COLO829 (cell line): Measurements from ENCODE around the gene KATNAL1.
A peak's percentile ranks its signal among the peaks of the same experiment; 100 is the strongest.

Experiments used
- DNase-seq: peaks from one replicate; pipeline ENCODE4 v3.0.0; 2012; ENCODE audit warnings: low spot score

The KATNAL1 gene

DNA sequence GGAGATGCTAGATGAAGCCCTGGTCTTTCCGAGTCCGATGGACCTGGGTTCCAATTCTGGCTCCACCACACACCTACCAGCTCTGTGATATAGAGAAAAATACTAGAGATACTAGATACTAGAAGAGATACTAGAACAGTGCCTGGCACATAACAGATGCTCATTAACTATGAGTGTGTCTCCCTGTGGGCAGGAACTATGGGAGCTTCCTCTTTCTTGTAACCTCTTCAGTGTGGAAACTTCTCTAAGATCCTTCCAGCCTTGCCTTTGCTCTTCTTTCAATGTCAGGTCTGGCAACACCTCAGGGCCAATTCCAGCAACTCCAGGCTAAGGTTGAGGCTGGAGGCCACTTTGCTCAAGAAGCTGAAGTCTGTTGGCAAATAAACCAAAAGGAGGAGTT is 143.9 kb downstream of the KATNAL1 start:
- no peak for DNase-seq

DNA sequence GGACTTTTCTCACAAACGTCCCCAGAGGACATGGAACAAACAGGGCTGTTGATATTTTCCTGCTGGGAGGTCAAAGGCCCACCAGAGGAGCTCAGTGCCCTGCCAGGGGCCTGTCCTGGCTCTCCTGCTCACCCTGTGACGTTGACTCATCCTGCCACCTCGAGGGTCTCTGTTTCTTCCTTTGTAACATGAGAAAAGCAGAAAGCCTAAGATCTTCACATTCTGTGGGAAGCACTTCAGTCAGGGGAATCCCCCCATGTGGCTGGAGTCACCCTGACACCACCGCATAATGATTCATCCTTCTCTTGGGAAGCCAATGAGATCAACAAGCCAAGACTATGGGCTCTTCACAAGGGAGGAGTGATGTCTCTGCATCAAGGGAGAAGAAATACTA is 147.9 kb downstream of the KATNAL1 start:
- DNase-seq: peak; percentile 87

DNA sequence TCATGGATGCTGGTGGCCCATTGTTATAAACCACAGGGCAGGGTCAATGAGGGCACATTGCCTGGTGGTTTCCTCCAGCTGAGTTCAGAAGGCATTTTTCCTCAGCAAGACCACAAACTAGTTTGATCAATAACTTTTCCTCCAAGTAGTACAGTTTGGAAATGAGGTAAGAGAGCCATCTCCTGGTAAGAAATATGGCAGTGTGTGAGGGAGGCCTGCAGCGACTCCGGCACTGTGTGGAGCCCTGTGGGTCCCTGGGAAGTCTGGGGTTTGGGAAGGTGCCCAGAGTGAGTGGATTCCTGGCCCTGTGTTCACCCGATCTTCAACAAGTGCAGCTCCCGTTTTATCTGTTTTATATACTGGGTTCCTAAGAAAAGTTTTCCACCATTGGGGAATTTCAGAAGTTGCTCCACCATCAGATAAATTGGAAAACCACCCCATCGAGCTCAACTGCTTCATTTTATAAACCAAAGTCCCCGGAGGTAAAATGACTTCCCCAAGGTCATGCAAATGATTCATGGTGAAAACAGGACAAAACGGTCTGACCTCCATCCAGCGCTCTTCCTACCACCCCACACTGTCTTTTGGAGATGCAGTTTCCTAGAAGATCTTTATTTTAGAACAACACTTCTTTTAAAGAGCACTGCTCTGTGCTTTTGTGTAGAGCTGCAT is 148.4 kb downstream of the KATNAL1 start:
- DNase-seq: peak; percentile 60

DNA sequence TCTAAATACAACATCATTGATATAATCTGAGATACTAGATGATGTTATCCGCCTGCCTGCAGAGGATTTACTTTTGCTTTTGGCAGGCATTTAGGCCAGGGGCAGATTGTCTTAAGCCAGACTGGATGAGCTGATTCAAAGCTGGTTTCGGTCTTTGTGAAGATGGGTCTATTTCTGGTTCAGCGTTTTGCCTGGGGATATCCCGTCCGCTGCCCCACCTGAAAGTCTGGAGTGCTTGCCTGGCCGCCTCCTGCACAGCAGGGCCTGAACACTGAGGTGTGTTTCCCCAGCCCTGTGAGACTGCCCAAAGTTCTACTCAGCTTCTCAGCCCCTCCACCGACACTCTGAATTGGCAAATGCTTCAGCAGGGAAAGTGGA is 149.7 kb downstream of the KATNAL1 start:
- no peak for DNase-seq

GRCh38 chr13:30156826-30157615 is 150.3 kb downstream of the KATNAL1 start:
- no peak for DNase-seq

- DNase-seq: no peak
Observed at GRCh38 chr13:30156270-30156669, 151.1 kb downstream of the KATNAL1 start.

GRCh38 chr13:30154931-30155330 is 152.4 kb downstream of the KATNAL1 start:
- DNase-seq: no peak

DNA sequence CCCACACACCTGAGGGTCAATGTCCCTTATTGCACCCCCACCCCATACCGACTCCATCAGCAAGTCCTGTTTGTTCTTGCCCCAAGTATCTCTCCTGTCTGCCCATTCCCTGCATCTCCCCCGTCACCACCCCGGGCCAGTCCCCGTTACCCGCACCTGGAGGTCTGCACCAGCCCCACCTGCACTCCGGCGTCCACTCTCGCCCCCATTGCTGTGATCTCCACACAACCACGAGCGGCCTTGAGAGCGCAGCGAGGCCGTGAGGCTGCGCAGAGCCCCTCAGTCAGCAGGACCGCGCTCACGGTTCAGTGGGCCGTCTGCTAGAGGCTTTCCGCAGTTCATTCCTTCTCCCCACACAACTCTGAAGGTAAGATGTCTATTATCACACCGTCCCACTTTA is 152.8 kb downstream of the KATNAL1 start:
- no peak for DNase-seq

GRCh38 chr13:30153545-30154426 is 153.6 kb downstream of the KATNAL1 start:
- no peak for DNase-seq
